ENCODE measurements around the gene SOD2.
"Not testable (repeated sequence)": the region's sequence is repeated elsewhere in the genome, so short reads cannot be mapped to it uniquely, and the experiment has no call there.

SOD2 gene

GRCh38 chr6:159681191-159681880 lies 11.7 kb downstream of the SOD2 start:
- DNase-seq: no peak

- DNase-seq: no peak
These were observed 12.9 kb downstream of the SOD2 start for GRCh38 chr6:159680104-159680503.

GRCh38 chr6:159679091-159680077 lies 13.7 kb downstream of the SOD2 start:
- no peak for DNase-seq

- no peak for DNase-seq
These were observed 14.5 kb downstream of the SOD2 start for GRCh38 chr6:159678574-159678973.

- no peak for DNase-seq
These were observed 15.4 kb downstream of the SOD2 start for GRCh38 chr6:159677506-159678165.

- no peak for DNase-seq
These were observed 16.0 kb downstream of the SOD2 start for GRCh38 chr6:159676890-159677505.

- DNase-seq: not testable (repeated sequence)
These were observed 16.8 kb downstream of the SOD2 start for GRCh38 chr6:159676236-159676635.

- DNase-seq: no peak
These were observed 27.0 kb downstream of the SOD2 start for GRCh38 chr6:159665868-159666635.

- DNase-seq: not testable (repeated sequence)
These were observed 29.6 kb downstream of the SOD2 start for GRCh38 chr6:159663368-159663889.

- DNase-seq: not testable (repeated sequence)
These were observed 31.1 kb downstream of the SOD2 start for GRCh38 chr6:159661977-159662376.

- DNase-seq: no peak
These were observed 37.5 kb downstream of the SOD2 start for GRCh38 chr6:159655409-159655988.

- peak in 1 of 5 donors; percentile 49 for DNase-seq
These were observed 38.5 kb downstream of the SOD2 start for GRCh38 chr6:159654483-159655098.

GRCh38 chr6:159650314-159650713 lies 42.7 kb downstream of the SOD2 start:
- no peak for DNase-seq

- no peak for DNase-seq
These were observed 43.6 kb downstream of the SOD2 start for GRCh38 chr6:159649441-159649840.

- DNase-seq: peak in 1 of 5 donors; percentile 32
These were observed 46.3 kb downstream of the SOD2 start for GRCh38 chr6:159646733-159647132.

GRCh38 chr6:159646116-159646515 lies 46.9 kb downstream of the SOD2 start:
- no peak for DNase-seq

- peak in 1 of 5 donors; percentile 8 for DNase-seq
These were observed 47.4 kb downstream of the SOD2 start for GRCh38 chr6:159645640-159646039.
